Measurements from ENCODE around the gene ABCA13.

ABCA13 gene

DNA sequence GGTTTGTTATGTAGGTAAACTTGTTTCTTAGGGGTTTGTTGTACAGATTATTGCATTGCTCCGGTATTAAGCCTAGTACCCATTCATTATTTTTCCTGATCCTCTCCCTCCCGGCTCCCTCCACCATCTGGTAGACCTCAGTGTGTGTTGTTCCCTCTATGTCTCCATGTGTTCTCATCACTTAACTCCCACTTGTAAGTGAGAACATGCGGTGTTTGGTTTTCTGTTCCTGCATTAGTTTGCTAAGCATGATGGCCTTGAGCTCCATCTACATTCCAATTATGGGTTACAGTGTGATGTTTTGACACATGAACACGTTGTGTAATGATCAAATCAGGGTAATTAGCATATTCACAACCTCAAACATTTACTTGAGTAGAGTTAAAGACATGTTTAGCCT, 237.5 kb downstream of the ABCA13 start:
- no peaks in the 10 kb centered on the region for H3K27me3 ChIP-seq (ENCODE audit: insufficient read depth, poor library complexity, severe bottlenecking)
- H3K4me3 ChIP-seq (replicated peaks; ENCODE audit: insufficient read depth, low read length) = no peak overlapping the region
- DNase-seq (ENCODE audit: low read depth in 1 of 2, low spot score in 1 of 2) = no peak
- TF ChIP-seq SPI1 (IDR thresholded peaks at IDR 0.05; ENCODE audit: borderline replicate concordance, low read depth) (no peak), GABPA (IDR thresholded peaks at IDR 0.05; ENCODE audit: low read depth) (no peak), POLR2AphosphoS5 (IDR thresholded peaks at IDR 0.05; ENCODE audit: low read depth) (no peak)
- TF ChIP-seq, protein P1, sequence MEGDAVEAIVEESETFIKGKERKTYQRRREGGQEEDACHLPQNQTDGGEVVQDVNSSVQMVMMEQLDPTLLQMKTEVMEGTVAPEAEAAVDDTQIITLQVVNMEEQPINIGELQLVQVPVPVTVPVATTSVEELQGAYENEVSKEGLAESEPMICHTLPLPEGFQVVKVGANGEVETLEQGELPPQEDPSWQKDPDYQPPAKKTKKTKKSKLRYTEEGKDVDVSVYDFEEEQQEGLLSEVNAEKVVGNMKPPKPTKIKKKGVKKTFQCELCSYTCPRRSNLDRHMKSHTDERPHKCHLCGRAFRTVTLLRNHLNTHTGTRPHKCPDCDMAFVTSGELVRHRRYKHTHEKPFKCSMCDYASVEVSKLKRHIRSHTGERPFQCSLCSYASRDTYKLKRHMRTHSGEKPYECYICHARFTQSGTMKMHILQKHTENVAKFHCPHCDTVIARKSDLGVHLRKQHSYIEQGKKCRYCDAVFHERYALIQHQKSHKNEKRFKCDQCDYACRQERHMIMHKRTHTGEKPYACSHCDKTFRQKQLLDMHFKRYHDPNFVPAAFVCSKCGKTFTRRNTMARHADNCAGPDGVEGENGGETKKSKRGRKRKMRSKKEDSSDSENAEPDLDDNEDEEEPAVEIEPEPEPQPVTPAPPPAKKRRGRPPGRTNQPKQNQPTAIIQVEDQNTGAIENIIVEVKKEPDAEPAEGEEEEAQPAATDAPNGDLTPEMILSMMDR (IDR thresholded peaks at IDR 0.05; ENCODE audit: insufficient read depth, low read length) = no peak
- TF ChIP-seq, protein P2, sequence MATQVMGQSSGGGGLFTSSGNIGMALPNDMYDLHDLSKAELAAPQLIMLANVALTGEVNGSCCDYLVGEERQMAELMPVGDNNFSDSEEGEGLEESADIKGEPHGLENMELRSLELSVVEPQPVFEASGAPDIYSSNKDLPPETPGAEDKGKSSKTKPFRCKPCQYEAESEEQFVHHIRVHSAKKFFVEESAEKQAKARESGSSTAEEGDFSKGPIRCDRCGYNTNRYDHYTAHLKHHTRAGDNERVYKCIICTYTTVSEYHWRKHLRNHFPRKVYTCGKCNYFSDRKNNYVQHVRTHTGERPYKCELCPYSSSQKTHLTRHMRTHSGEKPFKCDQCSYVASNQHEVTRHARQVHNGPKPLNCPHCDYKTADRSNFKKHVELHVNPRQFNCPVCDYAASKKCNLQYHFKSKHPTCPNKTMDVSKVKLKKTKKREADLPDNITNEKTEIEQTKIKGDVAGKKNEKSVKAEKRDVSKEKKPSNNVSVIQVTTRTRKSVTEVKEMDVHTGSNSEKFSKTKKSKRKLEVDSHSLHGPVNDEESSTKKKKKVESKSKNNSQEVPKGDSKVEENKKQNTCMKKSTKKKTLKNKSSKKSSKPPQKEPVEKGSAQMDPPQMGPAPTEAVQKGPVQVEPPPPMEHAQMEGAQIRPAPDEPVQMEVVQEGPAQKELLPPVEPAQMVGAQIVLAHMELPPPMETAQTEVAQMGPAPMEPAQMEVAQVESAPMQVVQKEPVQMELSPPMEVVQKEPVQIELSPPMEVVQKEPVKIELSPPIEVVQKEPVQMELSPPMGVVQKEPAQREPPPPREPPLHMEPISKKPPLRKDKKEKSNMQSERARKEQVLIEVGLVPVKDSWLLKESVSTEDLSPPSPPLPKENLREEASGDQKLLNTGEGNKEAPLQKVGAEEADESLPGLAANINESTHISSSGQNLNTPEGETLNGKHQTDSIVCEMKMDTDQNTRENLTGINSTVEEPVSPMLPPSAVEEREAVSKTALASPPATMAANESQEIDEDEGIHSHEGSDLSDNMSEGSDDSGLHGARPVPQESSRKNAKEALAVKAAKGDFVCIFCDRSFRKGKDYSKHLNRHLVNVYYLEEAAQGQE (IDR thresholded peaks at IDR 0.05; ENCODE audit: insufficient replicate concordance, low read depth) = no peak
- H3K27ac ChIP-seq (replicated peaks) = no peak overlapping the region

DNA sequence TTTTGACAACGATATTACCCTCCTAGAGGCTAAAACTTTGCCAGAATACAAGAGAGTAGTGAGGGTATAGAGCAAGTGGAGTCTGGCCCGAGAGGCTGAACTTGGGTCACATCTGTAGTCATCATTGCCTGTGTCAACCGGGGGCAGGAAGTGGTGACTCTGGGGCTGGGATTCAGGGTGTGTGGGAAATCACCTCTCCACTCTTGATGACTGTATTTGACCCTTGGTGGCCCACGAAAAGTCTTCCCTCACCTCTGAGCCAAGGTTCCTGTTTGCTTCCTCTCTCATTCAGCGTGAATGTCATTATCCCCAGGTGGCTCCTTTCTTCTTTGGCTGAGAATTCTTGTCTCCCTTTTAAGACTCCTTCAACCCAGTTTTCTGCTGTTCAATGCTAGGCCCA, 240.4 kb downstream of the ABCA13 start:
- no peak for DNase-seq (ENCODE audit: low read depth in 1 of 2, low spot score in 1 of 2)
- H3K4me3 ChIP-seq (replicated peaks; ENCODE audit: insufficient read depth, low read length) = no peak overlapping the region
- H3K27me3 ChIP-seq (ENCODE audit: insufficient read depth, poor library complexity, severe bottlenecking) = no peaks in the 10 kb centered on the region
- TF ChIP-seq GABPA (IDR thresholded peaks at IDR 0.05; ENCODE audit: low read depth) (no peak), POLR2AphosphoS5 (IDR thresholded peaks at IDR 0.05; ENCODE audit: low read depth) (no peak), SPI1 (IDR thresholded peaks at IDR 0.05; ENCODE audit: borderline replicate concordance, low read depth) (no peak)
- TF ChIP-seq, protein P2 (IDR thresholded peaks at IDR 0.05; ENCODE audit: insufficient replicate concordance, low read depth) = no peak
- TF ChIP-seq, protein P1 (IDR thresholded peaks at IDR 0.05; ENCODE audit: insufficient read depth, low read length) = no peak
- H3K27ac ChIP-seq (replicated peaks) = no peak overlapping the region

DNA sequence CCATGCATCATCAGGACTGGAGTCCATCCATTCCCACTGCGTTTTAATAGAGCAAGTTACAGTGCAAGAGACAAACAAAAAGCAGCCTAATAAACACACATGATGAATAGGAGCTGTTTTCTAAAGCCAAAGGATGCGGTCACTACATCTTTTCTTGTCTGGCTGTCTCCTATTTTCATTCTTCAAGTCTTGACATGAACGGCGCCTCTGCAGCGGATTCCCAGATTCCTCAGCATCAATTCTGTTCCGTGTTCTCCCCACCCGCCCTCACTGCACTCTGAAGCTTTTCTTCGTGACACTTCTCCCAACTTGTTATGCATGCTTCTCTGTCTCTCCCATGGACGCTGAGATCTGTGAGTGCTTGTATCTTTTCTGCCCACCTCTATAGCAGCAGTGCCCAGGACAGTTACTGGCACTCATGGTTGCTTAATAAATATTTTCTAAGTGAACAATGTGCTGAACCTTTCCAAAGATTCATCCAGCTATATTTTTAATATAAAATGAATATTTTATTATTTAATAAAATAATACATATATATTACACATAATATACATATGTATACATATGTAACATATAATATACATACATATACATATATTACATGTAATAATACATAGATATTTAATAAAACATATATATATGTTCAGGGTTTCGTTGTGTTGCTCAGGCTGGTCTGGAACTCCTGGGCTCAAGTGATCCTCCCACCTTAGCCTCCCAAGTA, 242.9 kb downstream of the ABCA13 start:
- TF ChIP-seq, protein P2 (IDR thresholded peaks at IDR 0.05; ENCODE audit: insufficient replicate concordance, low read depth) = no peak
- TF ChIP-seq, protein P1 (IDR thresholded peaks at IDR 0.05; ENCODE audit: insufficient read depth, low read length) = no peak
- TF ChIP-seq SPI1 (IDR thresholded peaks at IDR 0.05; ENCODE audit: borderline replicate concordance, low read depth) (no peak), GABPA (IDR thresholded peaks at IDR 0.05; ENCODE audit: low read depth) (no peak)
- no peak overlapping the region for H3K27ac ChIP-seq (replicated peaks)
- no peak for DNase-seq (ENCODE audit: low read depth in 1 of 2, low spot score in 1 of 2)
- H3K4me3 ChIP-seq (replicated peaks; ENCODE audit: insufficient read depth, low read length) = no peak overlapping the region
- H3K27me3 ChIP-seq (ENCODE audit: insufficient read depth, poor library complexity, severe bottlenecking) = no peaks in the 10 kb centered on the region
